Prostate gland (tissue), 2 donors: ENCODE data around the gene ARHGEF3.

Source experiments
- CTCF ChIP-seq, 4 experiments: fragments of 200-600 bp in 2 of 4; fragments of 450-650 bp in 2 of 4; sonication (generic) in 2 of 4; IDR thresholded peaks; 1 replicate in 3 of 4; 2 replicates in 1 of 4; pipeline ENCODE4 v1.5.1; 2016 to 2019; ENCODE audit warnings: antibody characterized with exemption in 4 of 4, mild to moderate bottlenecking in 2 of 4, moderate library complexity in 2 of 4
- POLR2AphosphoS5 ChIP-seq: sonication (generic); formaldehyde crosslinking; IDR thresholded peaks from one replicate; pipeline ENCODE4 v1.6.1; 2017; ENCODE audit warnings: antibody characterized with exemption

GRCh38 chr3:56771376-56771775, 30.4 kb downstream of the ARHGEF3 start:
- TF ChIP-seq CTCF (IDR thresholded peaks at IDR 0.05) = no peak
- no peak for TF ChIP-seq POLR2AphosphoS5
